Mammary epithelial cell (primary cell): ENCODE data around the gene POMT2.

Experiments used
- EZH2 ChIP-seq: IDR thresholded peaks from 2 replicates; pipeline ENCODE4 v1.6.1; 2012; ENCODE audit warnings: low read length, inconsistent platforms, borderline replicate concordance
- TF ChIP-seq, protein P1 (sequence below), 2 donors: IDR thresholded peaks in 1 of 2; conservative IDR thresholded peaks in 1 of 2; 2 replicates each; pipeline ENCODE4 v1.5.1; 2011 to 2012; ENCODE audit warnings: inconsistent platforms in 2 of 2, low read length in 2 of 2, mild to moderate bottlenecking in 2 of 2, control low read depth in 1 of 2, low read depth in 1 of 2; ENCODE audit not compliant: insufficient read depth in 1 of 2; ENCODE audit errors: extremely low read depth in 1 of 2

DNA sequence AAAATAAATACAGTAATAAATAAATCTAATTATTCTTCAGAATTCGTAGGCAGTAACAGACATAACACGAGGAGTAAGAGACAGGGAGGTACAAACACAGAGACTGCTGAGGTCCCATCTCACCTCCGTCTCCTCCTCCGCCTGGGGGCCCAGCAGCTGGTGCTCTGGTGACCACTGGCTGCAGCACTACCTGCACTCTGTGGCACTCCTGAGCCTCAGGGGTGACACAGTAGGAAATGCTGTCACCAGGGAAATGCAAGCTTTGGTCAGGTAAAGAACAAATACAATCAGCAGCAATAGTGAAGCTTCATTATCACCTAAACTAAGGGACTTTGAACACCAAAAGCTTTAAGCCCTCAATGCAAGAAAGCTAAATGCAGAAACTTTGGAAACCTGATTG lies 19.7 kb upstream of the POMT2 start:
- TF ChIP-seq, protein P1, sequence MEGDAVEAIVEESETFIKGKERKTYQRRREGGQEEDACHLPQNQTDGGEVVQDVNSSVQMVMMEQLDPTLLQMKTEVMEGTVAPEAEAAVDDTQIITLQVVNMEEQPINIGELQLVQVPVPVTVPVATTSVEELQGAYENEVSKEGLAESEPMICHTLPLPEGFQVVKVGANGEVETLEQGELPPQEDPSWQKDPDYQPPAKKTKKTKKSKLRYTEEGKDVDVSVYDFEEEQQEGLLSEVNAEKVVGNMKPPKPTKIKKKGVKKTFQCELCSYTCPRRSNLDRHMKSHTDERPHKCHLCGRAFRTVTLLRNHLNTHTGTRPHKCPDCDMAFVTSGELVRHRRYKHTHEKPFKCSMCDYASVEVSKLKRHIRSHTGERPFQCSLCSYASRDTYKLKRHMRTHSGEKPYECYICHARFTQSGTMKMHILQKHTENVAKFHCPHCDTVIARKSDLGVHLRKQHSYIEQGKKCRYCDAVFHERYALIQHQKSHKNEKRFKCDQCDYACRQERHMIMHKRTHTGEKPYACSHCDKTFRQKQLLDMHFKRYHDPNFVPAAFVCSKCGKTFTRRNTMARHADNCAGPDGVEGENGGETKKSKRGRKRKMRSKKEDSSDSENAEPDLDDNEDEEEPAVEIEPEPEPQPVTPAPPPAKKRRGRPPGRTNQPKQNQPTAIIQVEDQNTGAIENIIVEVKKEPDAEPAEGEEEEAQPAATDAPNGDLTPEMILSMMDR (conservative IDR thresholded peaks at IDR 0.05 in 1 of 2, IDR thresholded peaks at IDR 0.05 in 1 of 2; ENCODE audit: extremely low read depth in 1 of 2, insufficient read depth in 1 of 2, low read depth in 1 of 2, low read length in 2 of 2): no peak
- no peak for TF ChIP-seq EZH2
